Lower leg skin (tissue), 4 donors: ENCODE results near the gene SH2D5. TPM values are rescaled to one million over a fixed set of nuclear protein-coding genes. Genes with fewer than 3 reads are reported as not detected.

Experiments used
- DNase-seq, 2 donors: peaks; one replicate each; pipeline ENCODE4 v3.0.0-alpha.2; 2019; ENCODE audit warnings: low spot score in 2 of 2
- H3K4me3 ChIP-seq: fragments of 200-600 bp; sonication (generic); 2 replicates; pipeline ENCODE4 v1.5.1; 2017; ENCODE audit warnings: mild to moderate bottlenecking, low read depth; ENCODE audit not compliant: poor library complexity, severe bottlenecking
- CTCF ChIP-seq, 3 donors: fragments of 450-650 bp; IDR thresholded peaks; one replicate each; pipeline ENCODE4 v1.5.1; 2016; ENCODE audit warnings: antibody characterized with exemption in 3 of 3, mild to moderate bottlenecking in 3 of 3, moderate library complexity in 2 of 3
- POLR2A ChIP-seq, 2 donors: fragments of 450-650 bp; IDR thresholded peaks; one replicate each; pipeline ENCODE4 v1.6.1; 2016 to 2017; ENCODE audit warnings: antibody characterized with exemption in 2 of 2, mild to moderate bottlenecking in 1 of 2, moderate library complexity in 1 of 2
- WGBS, 2 donors: methylation state at CpG; one replicate each; pipeline ENCODE4 v1.1.5; 2018; 5-methylcytosine and 5-hydroxymethylcytosine counted together
- intact Hi-C: fragments of 100-400 bp; cut with DNase I; formaldehyde crosslinking; loops from one replicate; pipeline ENCODE4 v1.15.0; 2023; ENCODE audit warnings: low total_unique reads
- total RNA-seq, 4 donors: library from RNA; depleted of rRNA; stranded (reverse); fragments of >200 nt; gene quantifications; one replicate each; pipeline ENCODE4 v1.1.0, GENCODE V29; 2016

The SH2D5 gene
- total RNA-seq, 4 donors from 2014 or later: 0.11 to 1.0 (median 0.18) TPM

GRCh38 chr1:20706841-20707240 is 25.7 kb downstream of the SH2D5 start:
- no peak overlapping the region for H3K4me3 ChIP-seq
- 55 to 58% methylated on average over 5 of the region's 5 CpGs for WGBS, 2 donors
- DNase-seq: no peak
- intact Hi-C loops: no loop called here
- TF ChIP-seq CTCF (IDR thresholded peaks at IDR 0.05) (no peak), POLR2A (IDR thresholded peaks at IDR 0.05) (no peak)

GRCh38 chr1:20705203-20705755 is 27.2 kb downstream of the SH2D5 start:
- no peak overlapping the region for H3K4me3 ChIP-seq
- TF ChIP-seq CTCF (IDR thresholded peaks at IDR 0.05): no peak
- TF ChIP-seq POLR2A (IDR thresholded peaks at IDR 0.05): no peak
- intact Hi-C loops: no loop called here
- WGBS, 2 donors: 70 to 83% methylated on average over 15 of the region's 15 CpGs
- no peak for DNase-seq

- no peak overlapping the region for H3K4me3 ChIP-seq
- TF ChIP-seq POLR2A (IDR thresholded peaks at IDR 0.05): no peak
- no peak for TF ChIP-seq CTCF (IDR thresholded peaks at IDR 0.05)
- WGBS, 2 donors: 93% methylated on average over 40 to 41 of the region's 41 CpGs
- intact Hi-C loops: no loop called here
- DNase-seq: no peak
Observed at GRCh38 chr1:20704390-20705202, 27.9 kb downstream of the SH2D5 start.

- intact Hi-C loops: no loop called here
Observed at GRCh38 chr1:20703124-20703756, 29.3 kb downstream of the SH2D5 start.

GRCh38 chr1:20702416-20702815 is 30.1 kb downstream of the SH2D5 start:
- intact Hi-C loops: no loop called here
- WGBS, 2 donors: 86 to 89% methylated on average over 1 of the region's 1 CpG
- DNase-seq: no peak
- no peak overlapping the region for H3K4me3 ChIP-seq
- TF ChIP-seq POLR2A (IDR thresholded peaks at IDR 0.05) (no peak), CTCF (IDR thresholded peaks at IDR 0.05) (no peak)

More at GRCh38 chr1:20703124-20703756, 29.3 kb downstream of the SH2D5 start:
- no peak for DNase-seq
- no peak overlapping the region for H3K4me3 ChIP-seq
- TF ChIP-seq POLR2A (IDR thresholded peaks at IDR 0.05): no peak
- WGBS, 2 donors: 88 to 91% methylated on average over 4 of the region's 4 CpGs

GRCh38 chr1:20701847-20702246 is 30.7 kb downstream of the SH2D5 start:
- no peak for DNase-seq
- intact Hi-C loops: no loop called here
- H3K4me3 ChIP-seq: no peak overlapping the region
- WGBS, 2 donors: 78 to 87% methylated on average over 5 of the region's 5 CpGs
- TF ChIP-seq CTCF (IDR thresholded peaks at IDR 0.05): no peak
- TF ChIP-seq POLR2A (IDR thresholded peaks at IDR 0.05): no peak
